HEK293 (cell line): ENCODE data around the gene PCDH10.

Experiments
- CTCF ChIA-PET: fragments of 350-600 bp; formaldehyde crosslinking; extraction: SDS; loops from one replicate; lab custom pipeline; 2021; ENCODE audit warnings: antibody characterized with exemption; lab: Yijun Ruan, JAX
- POLR2A ChIA-PET: fragments of 300-600 bp; formaldehyde crosslinking; extraction: SDS; loops from one replicate; lab custom pipeline; 2020; ENCODE audit warnings: antibody characterized with exemption, inconsistent platforms; lab: Yijun Ruan, JAX
- H3K27ac ChIP-seq: fragments of 200-500 bp; sonication (Bioruptor generic); 2 replicates; pipeline ENCODE4 v1.5.1; 2014; ENCODE audit warnings: low read depth, low read length, control low read depth, inconsistent platforms; ENCODE audit errors: extremely low read depth
- H3K36me3 ChIP-seq, 2 experiments: fragments of 200-500 bp in 1 of 2; sonication (Bioruptor generic) in 1 of 2; 1 replicate in 1 of 2; 2 replicates in 1 of 2; pipeline ENCODE4 v1.5.1; 2014 to 2017; ENCODE audit warnings: inconsistent platforms in 2 of 2, low read length in 2 of 2; ENCODE audit not compliant: control insufficient read depth in 2 of 2, insufficient read depth in 1 of 2
- H3K4me1 ChIP-seq: fragments of 200-500 bp; sonication (Bioruptor generic); 2 replicates; pipeline ENCODE4 v1.5.1; 2014; ENCODE audit warnings: mild to moderate bottlenecking, low read length, inconsistent platforms; ENCODE audit not compliant: control insufficient read depth, insufficient read depth
- H3K4me3 ChIP-seq: 2 replicates; pipeline ENCODE4 v1.5.1; 2011; ENCODE audit warnings: low read depth, mild to moderate bottlenecking, control low read depth, low read length, moderate library complexity
- H3K9me3 ChIP-seq: fragments of 200-500 bp; sonication (Bioruptor generic); 2 replicates; pipeline ENCODE4 v1.5.1; 2014; ENCODE audit warnings: low read depth, low read length, inconsistent platforms; ENCODE audit not compliant: control insufficient read depth, insufficient read depth
- GLIS1 ChIP-seq: fragments of 450-650 bp; formaldehyde crosslinking; IDR thresholded peaks from 2 replicates; pipeline ENCODE4 v1.5.1; 2016; ENCODE audit warnings: missing biosample characterization, missing genetic modification characterization
- MZF1 ChIP-seq: fragments of 450-650 bp; formaldehyde crosslinking; IDR thresholded peaks from 2 replicates; pipeline ENCODE4 v1.5.1; 2017; ENCODE audit warnings: missing biosample characterization, missing genetic modification characterization, borderline replicate concordance
- OSR2 ChIP-seq: fragments of 450-650 bp; formaldehyde crosslinking; IDR thresholded peaks from 2 replicates; pipeline ENCODE4 v1.5.1; 2016; ENCODE audit warnings: missing biosample characterization, missing genetic modification characterization
- PBX3 ChIP-seq: sonication (generic); formaldehyde crosslinking; IDR thresholded peaks from 2 replicates; pipeline ENCODE4 v1.8.1; 2022; ENCODE audit warnings: mild to moderate bottlenecking, moderate library complexity, missing genetic modification reagents
- SP3 ChIP-seq: fragments of 450-650 bp; formaldehyde crosslinking; IDR thresholded peaks from 2 replicates; pipeline ENCODE4 v1.5.1; 2016; ENCODE audit warnings: missing biosample characterization, missing genetic modification characterization
- ZBTB1 ChIP-seq: fragments of 450-650 bp; formaldehyde crosslinking; IDR thresholded peaks from 2 replicates; pipeline ENCODE4 v1.5.1; 2016; ENCODE audit warnings: missing biosample characterization, missing genetic modification characterization
- ZEB2 ChIP-seq: fragments of 450-650 bp; formaldehyde crosslinking; IDR thresholded peaks from 2 replicates; pipeline ENCODE4 v1.5.1; 2016; ENCODE audit warnings: missing biosample characterization, missing genetic modification characterization
- ZNF10 ChIP-seq: fragments of 450-650 bp; formaldehyde crosslinking; IDR thresholded peaks from 2 replicates; pipeline ENCODE4 v1.5.1; 2017; ENCODE audit warnings: missing biosample characterization, missing genetic modification characterization
- ZNF121 ChIP-seq: fragments of 450-650 bp; formaldehyde crosslinking; IDR thresholded peaks from 2 replicates; pipeline ENCODE4 v1.5.1; 2016; ENCODE audit warnings: missing biosample characterization, missing genetic modification characterization
- ZNF148 ChIP-seq: fragments of 450-650 bp; formaldehyde crosslinking; IDR thresholded peaks from 2 replicates; pipeline ENCODE4 v1.5.0; 2017; ENCODE audit warnings: missing biosample characterization, missing genetic modification characterization, borderline replicate concordance
- ZNF280D ChIP-seq: fragments of 450-650 bp; formaldehyde crosslinking; IDR thresholded peaks from 2 replicates; pipeline ENCODE4 v1.5.1; 2016; ENCODE audit warnings: missing biosample characterization, missing genetic modification characterization
- ZNF449 ChIP-seq: fragments of 450-650 bp; formaldehyde crosslinking; IDR thresholded peaks from 2 replicates; pipeline ENCODE4 v1.5.1; 2017; ENCODE audit warnings: missing biosample characterization, mild to moderate bottlenecking, missing genetic modification characterization, moderate library complexity
- ZNF473 ChIP-seq: fragments of 450-650 bp; formaldehyde crosslinking; IDR thresholded peaks from 2 replicates; pipeline ENCODE4 v1.5.1; 2017; ENCODE audit warnings: missing biosample characterization, missing genetic modification characterization
- ZNF585B ChIP-seq: fragments of 450-650 bp; formaldehyde crosslinking; IDR thresholded peaks from 2 replicates; pipeline ENCODE4 v1.5.1; 2016; ENCODE audit warnings: missing biosample characterization, missing genetic modification characterization
- ZNF785 ChIP-seq: fragments of 450-650 bp; formaldehyde crosslinking; IDR thresholded peaks from 2 replicates; pipeline ENCODE4 v1.5.1; 2016; ENCODE audit warnings: missing biosample characterization, missing genetic modification characterization
- ZNF830 ChIP-seq: fragments of 450-650 bp; IDR thresholded peaks from 2 replicates; pipeline ENCODE4 v1.5.0; 2018; ENCODE audit warnings: missing biosample characterization, missing genetic modification characterization, low read depth, mild to moderate bottlenecking, moderate library complexity
- ZSCAN16 ChIP-seq: fragments of 450-650 bp; formaldehyde crosslinking; IDR thresholded peaks from 2 replicates; pipeline ENCODE4 v1.5.1; 2016; ENCODE audit warnings: missing biosample characterization, missing genetic modification characterization
- ZSCAN18 ChIP-seq: fragments of 450-650 bp; formaldehyde crosslinking; IDR thresholded peaks from 2 replicates; pipeline ENCODE4 v1.5.1; 2016; ENCODE audit warnings: missing biosample characterization, missing genetic modification characterization
- ZSCAN23 ChIP-seq: fragments of 450-650 bp; formaldehyde crosslinking; IDR thresholded peaks from 2 replicates; pipeline ENCODE4 v1.5.1; 2016; ENCODE audit warnings: missing biosample characterization, missing genetic modification characterization

Gene PCDH10

GRCh38 chr4:133143775-133144430 is 5.2 kb upstream of the PCDH10 start (continued):
- TF ChIP-seq ZEB2, result no peak

- CTCF ChIA-PET, result no interaction called here
Observed at GRCh38 chr4:133145241-133145640, 3.9 kb upstream of the PCDH10 start.

GRCh38 chr4:133145758-133146573 is 3.1 kb upstream of the PCDH10 start:
- CTCF ChIA-PET, result interaction anchor here (0.6 to 1.7 kb wide), 11 partner anchors 12 to 339 kb away, joined by 3 to 11 read pairs (median 5); no protein-coding TSS in a partner anchor
- H3K27ac ChIP-seq, result no peak overlapping the region
- no peaks in the 10 kb centered on the region for H3K36me3 ChIP-seq
- POLR2A ChIA-PET, result no interaction called here
- H3K9me3 ChIP-seq, result no peaks in the 10 kb centered on the region
- H3K4me3 ChIP-seq, result peak overlapping the region; percentile 44
- H3K4me1 ChIP-seq, result no peaks in the 10 kb centered on the region; the same call in 1 of the 2 replicates
- TF ChIP-seq ZNF585B (tag by site-specific recombination), result no peak
- no peak for TF ChIP-seq ZSCAN18 (tag by site-specific recombination)
- TF ChIP-seq ZNF473 (tag by site-specific recombination), result no peak
- TF ChIP-seq ZNF148, result no peak
- TF ChIP-seq ZNF121 (tag by site-specific recombination), result no peak
- TF ChIP-seq OSR2 (tag by site-specific recombination), result no peak
- no peak for TF ChIP-seq MZF1 (tag by site-specific recombination)
- no peak for TF ChIP-seq ZSCAN23
- no peak for TF ChIP-seq ZNF785 (tag by site-specific recombination)

More at GRCh38 chr4:133145241-133145640, 3.9 kb upstream of the PCDH10 start:
- POLR2A ChIA-PET, result no interaction called here
- H3K4me3 ChIP-seq, result no peak overlapping the region
- TF ChIP-seq GLIS1 (no peak), ZNF10 (tag by site-specific recombination) (no peak), ZSCAN16 (tag by site-specific recombination) (no peak), ZNF830 (tag by site-specific recombination) (no peak), SP3 (tag by site-specific recombination) (no peak), ZBTB1 (no peak), ZNF449 (no peak), PBX3 (CRISPR knock-in tag) (no peak), ZNF280D (no peak)
- no peak overlapping the region for H3K27ac ChIP-seq
- no peaks in the 10 kb centered on the region for H3K9me3 ChIP-seq
- H3K4me1 ChIP-seq, result no peaks in the 10 kb centered on the region; the same call in 1 of the 2 replicates
- no peaks in the 10 kb centered on the region for H3K36me3 ChIP-seq
